NCI-H1417 treated with DMSO at 0.1 percent for 48 hours (cell line): ENCODE results near the gene QSOX2.

ENCODE experiments used
- DNase-seq: peaks from one replicate; lab custom pipeline; 2025; lab: John Stamatoyannopoulos, UW

QSOX2 gene

DNA sequence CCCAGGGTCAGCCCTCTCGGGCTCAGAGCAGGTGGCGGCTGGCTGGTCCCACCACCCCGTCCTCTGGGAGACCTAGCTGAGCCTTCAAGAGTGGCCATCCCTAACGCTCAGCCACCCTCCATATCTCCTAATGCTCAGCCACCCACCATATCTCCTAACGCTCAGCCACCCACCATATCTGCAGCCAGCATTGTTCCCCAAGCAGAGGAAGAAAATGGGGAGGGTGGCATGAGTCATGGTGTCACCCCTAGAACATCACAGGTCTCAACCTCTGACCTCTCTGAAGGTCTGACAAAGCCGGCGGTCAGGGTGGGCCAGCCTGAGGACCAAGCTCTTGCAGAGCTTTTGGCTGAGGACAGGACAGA is 55.4 kb downstream of the QSOX2 start:
- DNase-seq, result no peak

DNA sequence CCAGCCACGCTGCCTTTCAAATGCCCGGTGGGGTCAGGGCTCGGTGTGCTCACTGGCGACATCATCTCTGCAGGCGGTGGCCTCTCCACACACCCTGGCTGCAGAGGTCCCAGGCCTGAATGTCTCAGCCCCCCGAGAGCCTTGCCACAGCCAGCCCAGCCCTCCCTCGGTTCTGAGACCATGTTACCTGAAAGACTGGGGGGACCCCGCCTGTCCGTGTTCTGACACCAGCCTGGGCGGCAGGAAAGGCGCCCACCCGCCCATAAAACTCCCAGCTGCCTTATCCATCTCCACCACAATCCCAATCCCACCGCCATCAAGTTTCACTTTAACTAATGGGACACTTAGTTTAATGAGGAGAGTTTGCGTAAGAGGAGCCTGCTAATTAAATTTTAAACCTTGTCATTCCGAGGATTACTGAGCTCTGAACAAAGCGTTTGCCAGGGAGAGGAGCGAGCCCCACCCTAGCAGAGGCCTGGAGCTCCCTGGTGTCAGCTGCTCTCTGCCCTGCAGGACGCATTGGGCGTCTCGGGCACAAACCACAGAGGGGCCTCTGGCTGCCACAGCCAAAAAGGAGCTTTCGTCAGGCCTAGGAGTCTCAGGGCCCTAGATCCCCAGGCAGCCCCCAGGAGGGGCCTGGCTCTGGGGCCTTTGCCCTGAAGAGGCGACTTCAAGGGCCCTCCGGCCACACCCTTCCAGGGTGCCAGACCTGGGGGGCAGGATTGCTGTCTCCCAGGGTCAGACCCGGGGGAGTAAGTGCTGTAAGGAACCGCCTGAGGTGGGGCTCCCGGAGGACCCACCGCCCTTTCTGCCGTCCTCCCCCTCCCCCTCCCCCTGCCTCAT is 56.0 kb downstream of the QSOX2 start:
- no peak for DNase-seq

DNA sequence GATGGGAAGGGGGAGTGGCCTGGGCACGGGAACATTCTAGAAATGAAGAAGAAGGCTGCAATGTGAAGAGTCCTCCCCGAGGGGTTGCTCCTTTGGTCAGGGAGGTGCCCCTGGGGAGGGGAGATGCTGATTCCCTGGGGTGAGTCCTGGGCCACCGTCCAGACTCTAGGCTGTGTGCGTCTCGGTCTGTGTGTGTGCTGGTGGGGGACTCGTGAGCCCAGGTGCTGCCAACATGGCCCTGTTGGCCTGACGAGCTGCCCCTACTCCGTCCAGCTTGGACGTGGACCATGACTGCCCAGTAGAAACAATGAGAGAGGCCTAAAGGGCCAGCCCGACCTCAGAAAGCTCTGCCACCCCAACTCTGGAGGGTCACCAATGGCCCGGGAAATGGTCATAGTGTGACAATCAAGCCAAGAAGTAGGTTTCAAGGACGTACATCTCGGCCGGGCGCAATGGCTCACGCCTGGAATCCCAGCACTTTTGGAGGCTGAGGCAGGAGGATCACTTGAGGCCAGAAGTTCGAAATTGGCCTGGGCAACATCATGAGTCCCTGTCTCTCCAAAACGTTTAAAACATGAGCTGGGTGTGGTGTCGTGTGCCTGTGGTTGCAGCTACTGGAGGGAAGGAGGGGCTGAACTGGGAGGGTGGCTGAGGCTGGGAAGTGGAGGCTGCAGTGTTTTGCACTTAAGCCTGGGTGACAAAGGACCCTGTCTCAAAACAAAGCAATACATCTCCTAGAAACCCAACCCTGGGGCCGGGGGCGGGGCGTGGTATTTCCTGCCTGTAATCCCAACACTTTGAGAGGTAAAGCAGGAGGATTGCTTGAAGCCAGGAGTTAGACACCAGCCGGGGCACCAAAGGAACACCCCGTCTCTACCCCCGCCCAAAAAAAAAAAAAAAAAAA is 57.7 kb downstream of the QSOX2 start:
- DNase-seq, result no peak

DNA sequence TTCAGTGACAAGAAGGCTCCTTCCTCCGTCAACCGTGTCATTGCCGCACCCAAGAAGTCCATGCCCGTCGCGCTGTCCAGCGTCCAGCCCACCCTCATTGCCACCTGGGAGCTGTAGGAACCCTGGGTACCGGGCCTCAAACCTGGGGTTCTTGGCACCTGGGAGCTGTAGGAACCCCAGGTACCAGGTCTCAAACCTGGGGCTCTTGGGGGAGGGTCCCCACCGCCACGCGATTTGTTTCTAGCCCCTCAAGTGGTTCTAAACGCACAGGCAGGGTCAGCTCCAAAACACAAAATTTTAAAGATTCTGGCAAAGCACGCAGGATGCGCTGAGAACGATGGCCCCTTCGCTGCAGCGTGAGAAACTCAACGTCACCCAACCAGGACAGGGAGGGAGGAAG is 58.4 kb downstream of the QSOX2 start:
- no peak for DNase-seq

DNA sequence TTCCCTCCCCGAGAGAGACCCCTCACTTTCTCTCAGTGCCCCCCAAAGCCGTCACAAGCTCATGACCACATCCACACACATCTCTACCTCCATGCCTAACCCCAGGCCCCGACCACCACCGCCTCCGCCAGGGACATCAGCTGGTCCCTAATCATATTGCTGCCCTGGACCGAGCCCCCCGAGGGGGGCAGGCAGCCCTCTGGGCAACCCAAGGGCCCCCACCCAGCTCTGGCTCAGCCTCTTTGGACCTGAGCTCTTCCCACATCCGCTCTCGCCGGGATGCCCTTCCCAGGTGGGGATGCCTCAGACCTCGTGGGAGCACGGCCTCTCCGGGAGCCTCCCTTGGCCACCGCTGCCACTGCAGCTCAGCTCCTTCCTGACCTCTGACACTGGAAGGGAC is 59.2 kb downstream of the QSOX2 start:
- DNase-seq, result no peak

DNA sequence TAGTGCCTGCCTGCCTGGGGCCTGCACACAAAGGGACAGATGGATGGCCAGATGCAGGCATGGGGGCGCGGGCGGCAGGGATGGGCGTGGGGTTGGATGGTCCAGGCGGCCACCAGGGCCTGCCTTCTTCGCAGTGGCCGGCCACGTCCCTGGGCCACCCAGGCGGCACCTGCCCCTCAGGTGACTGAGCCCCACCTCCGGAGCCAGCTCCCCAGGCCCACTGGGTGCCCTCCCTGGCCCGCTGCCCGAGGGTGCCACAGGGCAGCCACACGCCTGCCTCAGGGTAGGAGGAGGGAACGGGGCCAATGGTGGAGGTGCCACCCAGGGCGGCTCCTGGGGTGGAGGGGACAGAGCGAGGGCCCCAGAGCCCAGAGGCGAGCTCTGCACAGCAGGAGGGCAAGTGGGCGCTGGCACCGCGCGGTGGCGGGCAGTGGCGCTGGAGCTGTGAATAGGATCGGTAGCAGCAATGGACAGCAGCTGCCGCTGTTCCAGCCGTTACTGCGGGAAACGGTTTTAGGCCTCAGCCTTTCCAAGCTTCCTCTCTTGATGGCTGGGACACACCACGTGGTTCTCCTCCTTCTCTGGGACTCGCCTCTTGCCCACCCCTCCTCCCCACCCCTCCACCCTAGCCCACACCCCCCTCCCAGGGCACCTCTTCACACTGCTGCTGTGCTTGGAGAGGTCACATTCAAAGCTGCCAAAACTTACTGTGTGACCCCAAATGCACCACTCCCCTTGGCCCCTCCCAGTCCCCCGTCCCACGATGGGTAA is 59.8 kb downstream of the QSOX2 start:
- DNase-seq, result no peak

DNA sequence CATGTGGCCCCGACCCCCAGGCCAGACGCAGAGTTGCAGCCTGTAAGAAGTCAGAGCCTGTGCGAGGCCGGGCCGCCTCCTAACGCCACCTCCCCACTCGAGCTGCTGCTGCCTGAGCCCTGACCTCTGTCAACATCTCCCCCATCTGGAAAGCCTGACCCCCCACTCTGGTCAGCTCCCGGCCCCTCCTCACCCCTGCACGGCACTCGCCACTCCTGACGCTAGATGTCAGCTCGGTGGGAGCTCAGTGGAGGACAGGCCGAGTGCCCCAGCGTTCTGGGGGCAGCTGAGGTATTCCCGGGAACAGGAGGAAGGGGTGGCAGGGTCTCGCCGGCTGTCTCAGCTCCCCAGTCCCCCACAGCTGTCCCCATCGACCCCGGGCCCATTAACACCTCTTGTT is 60.5 kb downstream of the QSOX2 start:
- DNase-seq, result no peak

DNA sequence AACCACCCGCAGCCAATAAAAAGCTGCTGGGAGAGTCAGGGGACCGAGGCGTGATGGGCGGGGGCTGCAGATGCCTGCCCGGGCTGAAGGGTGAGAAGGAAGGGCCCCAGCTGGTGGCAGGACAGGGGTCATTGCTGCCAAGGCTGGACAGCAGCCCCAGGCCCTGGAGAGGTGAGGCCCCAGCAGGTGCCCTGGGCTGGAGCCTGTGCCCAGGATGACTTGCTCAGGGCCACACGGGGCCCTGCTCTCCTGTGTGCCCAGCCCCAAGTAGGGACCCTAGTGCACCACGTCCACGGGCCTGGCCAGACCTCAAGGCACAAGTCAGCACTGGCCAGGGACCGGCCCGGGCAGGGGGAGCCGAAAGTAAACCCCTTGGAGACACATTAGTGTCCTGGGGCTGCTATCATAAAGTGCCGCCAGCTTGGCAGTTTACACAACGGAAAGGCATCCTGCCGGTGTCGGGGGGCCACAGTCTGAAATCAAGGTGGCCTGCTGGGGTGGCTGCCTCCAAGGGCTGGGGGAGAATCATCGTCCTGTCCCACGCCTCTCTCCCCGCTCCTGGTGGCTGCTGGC is 62.7 kb downstream of the QSOX2 start:
- no peak for DNase-seq

DNA sequence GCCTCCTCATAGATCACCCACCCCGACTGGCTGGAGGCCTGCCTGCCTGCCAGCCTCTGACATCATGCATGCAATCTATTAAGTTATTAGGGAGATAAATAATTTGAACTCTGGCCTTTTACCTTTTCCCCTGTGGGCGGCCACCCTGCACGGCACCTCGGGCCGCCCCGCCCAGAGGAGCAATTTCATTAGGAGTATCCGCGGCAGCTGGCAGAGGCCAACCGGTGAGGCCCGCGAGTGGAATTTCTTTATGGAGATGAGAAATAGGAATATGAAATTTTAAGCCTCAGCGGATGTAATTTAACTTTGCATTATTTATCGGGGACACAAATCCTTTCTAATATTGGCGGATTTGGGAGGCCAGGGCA is 63.2 kb downstream of the QSOX2 start:
- no peak for DNase-seq

DNA sequence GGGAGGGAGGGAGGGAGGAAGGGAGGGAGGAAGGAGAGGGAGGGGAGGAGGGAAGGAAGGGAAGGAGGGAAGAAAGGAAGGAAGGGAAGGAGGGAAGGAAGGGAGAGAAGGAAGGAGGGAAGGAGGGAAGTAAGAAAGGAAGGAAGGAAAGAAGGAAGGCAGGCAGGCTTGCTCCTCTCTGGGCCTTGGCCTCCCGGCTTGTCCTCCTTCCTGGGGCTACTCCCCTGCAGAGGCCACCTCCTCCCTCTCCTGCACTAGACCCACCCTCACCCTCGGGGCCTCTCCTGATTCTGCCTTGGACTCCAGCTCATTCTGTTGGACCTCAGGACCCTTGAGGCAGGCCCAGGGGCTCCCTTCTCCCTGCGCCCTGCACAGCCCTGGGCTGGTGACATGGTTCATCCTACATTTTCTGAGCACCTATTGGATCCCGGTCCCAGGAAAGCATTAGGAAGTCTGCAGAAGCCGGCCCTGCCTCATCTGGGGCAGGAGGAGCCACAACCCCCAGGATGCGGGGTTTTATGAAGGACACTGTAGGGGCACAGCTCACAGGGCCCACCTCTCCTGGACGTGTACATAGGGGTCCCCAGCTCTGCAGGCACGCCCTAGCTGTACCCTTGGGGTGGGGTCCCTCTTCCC is 63.7 kb downstream of the QSOX2 start:
- no peak for DNase-seq

DNA sequence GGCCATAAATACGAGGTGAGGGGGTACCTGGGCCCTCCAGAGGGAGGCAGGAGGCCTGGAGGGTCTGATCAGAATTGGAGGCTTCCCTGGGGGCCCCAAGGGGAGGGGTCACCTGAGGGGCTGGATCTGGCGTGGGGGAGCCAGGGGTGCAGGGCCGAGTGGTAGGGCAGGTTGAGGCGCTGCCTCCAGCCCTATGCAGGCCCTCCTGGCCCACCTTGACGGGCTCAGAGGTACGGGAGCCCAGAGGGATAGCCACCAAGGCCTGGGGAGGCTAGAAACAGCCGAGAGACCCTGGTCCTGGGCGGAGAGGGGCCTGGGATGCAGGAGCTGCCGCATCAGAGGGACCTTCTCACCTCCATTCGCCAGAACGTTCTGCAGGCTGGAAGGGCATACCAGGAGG is 65.0 kb downstream of the QSOX2 start:
- DNase-seq, result no peak

DNA sequence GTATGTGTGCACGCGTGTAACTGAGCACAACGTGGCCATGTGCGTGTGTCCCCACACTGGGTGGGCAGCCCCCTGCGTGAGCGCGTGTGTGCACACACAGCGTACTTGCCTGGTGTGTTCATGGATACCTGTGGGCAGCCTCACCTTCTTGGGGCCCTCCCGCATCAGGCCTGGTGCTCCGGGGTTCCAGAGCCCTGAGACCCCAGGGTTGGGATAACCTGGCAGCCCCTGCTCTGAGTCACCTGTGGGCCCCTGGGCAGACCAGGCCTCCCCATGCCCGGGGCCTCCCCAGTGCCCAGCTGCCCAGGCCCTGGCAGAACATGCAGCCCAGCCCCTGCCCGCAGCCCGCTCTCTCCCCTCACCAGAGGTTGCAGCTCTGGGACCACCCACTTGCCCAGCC is 65.9 kb downstream of the QSOX2 start:
- DNase-seq, result no peak

DNA sequence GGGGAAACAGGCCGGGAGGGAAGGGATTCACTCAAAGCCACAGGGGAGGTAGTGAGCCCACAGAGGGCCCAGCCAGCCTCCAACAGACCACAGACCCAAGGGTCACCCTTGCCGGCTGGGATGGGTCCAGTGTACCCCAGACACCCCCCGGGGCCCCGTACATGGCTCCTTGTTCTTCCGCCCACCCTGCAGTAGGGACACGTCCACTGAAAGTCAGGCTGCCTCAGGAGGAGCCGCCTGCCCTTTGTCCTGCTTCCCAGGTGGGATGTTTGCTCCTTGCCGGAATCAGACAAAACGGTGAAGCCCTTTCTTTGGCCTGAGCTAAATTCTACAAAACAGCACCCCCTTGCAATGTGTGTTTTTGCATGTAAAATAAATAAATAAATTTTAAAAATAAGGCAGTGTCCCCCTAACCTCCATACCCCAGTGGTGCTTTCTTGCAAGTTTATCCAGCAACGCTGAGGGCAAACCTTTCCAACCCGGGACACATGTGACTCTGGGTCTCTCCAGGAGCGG is 66.5 kb downstream of the QSOX2 start:
- DNase-seq, result no peak

DNA sequence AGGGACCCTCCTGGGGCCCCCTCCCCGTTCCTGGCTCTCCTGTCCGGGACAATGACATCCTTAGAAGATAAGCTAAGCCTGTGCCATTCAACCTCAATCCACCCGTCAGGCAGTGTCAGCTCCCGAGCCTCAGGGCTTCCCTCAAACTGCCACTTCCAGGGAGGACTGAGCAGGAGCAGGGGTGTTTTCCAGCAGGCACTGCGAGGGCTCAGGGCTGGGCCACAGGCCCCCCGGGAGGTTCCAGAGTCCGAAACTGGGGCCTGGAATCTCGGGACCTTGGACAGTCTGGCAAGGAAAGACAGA is 66.9 kb downstream of the QSOX2 start:
- DNase-seq, result no peak

DNA sequence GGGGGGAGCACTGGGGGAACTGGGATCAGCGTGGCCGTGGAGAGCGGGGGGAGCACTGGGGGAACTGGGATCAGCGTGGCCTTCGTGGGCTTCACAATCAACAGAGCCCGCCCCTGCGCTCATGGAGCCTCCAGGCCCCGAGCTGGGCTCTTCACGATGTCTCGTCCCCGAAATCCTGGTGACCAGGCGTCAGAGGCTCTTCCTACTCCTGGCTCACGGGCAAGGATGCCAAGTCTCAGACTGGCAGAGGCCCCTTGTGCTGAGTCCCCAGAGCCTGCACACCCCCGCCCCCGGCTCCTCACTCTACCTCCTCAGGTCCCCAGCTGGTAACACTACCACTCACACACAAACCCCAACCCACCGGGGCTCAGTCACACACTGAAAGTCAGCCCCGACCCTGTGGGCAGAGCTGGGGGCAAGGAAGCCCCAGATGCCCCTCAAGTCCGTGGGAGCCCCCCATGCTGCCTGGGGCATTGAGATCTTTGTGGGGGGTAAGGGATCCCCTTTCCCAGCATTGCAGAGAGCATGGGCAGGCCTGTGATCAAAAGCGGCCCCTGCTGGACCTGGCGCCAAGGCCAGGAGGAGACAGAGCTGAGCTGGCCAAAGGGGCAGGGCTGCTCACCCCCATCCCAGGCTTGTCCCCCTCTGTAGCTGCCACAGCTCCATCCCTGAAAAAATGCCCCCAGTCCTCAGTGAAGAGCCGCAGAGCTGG is 67.4 kb downstream of the QSOX2 start:
- no peak for DNase-seq

DNA sequence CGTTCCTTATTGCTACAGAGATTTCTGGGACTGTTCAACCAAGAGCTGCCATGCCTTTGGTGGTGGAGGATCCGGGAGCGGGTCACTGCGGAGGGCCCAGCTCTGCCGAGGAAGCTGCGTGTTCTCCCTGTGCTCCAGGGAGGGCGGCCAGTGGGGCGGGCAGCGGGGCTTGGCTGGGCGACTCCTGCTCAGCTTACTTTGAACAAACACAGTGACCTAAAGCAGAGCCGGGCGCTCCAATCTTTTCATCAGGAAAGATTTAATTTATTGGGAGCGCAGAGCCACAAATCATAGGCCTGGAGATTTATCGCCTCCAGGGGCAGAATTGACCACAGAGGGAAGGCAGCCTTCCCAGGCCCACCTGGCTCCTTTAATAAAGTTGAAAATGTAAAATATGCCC is 68.4 kb downstream of the QSOX2 start:
- no peak for DNase-seq

DNA sequence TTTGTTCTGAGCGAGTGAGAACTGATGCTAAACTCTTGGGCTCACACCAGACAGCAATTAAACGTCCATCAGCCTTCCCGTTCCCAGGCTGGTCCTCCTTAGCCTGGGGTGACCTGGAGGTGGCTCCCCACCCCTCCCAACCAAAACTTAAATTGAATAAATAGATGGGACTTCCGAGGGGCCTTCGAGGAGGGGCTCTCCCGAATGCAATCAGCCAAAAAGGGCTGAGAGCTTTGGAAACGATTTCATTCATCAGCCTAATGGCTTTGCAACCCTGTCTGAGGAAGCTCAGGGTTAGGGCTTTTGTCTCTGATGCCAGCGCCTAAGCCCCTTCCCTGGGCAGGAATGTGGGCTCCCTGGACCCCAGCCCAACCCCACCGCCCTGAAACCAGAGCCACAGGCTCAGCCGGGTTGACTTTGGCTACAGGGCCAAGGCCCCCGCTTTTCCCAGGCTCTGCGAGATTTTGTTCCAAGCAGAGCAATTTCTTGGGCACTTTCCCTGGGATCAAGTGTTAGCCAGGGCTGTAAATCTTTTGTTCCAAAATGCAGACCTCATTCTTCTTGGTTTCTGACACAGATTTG is 69.9 kb downstream of the QSOX2 start:
- no peak for DNase-seq

DNA sequence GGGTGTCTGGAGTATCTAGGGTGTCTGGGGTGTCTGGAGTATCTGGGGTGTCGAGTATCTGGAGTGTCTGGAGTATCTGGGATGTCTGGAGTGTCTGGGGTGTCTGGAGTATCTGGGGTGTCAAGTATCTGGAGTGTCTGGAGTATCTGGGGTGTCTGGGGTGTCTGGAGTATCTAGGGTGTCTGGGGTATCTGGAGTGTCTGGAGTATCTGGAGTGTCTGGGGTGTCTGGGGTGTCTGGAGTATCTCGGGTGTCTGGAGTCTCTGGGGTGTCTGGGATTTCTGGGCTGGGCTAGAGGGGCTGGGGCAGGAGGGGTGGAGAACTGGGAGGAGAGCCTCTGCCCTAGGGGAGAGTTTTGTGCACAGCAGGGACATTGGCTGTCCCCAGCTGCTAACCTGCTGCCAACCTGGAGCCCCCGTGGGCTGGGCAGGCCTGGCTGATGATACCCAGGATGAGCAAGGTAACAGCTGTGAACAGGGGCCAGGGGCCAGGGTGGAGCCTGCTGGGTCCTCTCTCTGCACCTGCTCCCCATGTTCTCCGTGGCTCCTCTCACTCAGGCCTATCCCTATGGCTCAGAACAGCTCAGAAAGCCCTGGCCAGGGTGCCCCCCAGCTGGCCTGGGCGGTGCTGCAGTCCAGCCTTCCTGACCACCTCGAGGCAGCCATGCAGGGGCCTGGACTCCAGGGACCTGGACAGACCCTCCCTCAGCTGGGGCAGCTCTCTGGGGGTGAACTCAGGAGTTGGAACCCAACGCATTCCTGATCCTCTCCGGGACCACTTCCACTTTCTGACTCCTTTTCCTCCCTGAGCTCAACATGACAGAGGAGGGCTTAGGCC is 70.6 kb downstream of the QSOX2 start:
- no peak for DNase-seq

DNA sequence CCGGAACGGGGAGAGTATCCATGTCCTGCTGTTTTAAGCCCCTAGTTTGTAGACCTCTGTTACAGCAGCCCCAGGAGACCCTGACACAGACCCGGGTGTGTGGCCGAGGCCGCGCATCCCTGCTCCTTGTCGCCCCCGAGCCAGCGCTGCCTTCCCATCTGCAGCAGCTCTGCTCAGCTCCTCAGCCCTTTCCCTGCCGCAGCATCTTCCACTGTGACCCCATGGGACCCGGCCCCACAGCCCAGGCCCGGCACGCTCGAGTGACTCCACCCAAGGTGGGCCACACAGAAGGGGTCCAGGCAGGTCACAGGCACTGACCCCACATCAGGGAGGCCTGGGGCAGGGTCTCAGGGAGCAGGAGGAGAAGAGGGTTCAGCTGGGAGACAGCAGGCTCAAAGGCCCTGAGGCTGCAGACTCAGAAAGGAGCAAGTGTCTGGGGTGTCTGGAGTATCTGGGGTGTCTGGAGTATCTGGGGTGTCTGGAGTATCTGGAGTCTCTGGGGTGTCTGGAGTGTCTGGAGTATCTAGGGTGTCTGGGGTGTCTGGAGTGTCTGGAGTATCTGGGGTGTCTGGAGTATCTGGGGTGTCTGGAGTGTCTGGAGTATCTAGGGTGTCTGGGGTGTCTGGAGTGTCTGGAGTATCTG is 71.8 kb downstream of the QSOX2 start:
- DNase-seq, result no peak
